IMR-90 (cell line): ENCODE data around the gene OR4B1.
"Not testable (repeated sequence)": the region's sequence is repeated elsewhere in the genome, so short reads cannot be mapped to it uniquely, and the experiment has no call there.

Experiments
- BHLHE40 ChIP-seq: fragments of 150-350 bp; IDR thresholded peaks from 2 replicates; pipeline ENCODE4 v1.6.1; 2016; ENCODE audit warnings: mild to moderate bottlenecking, low read depth, low read length
- CEBPB ChIP-seq: IDR thresholded peaks from 2 replicates; pipeline ENCODE4 v1.6.1; 2012; ENCODE audit warnings: low read depth, low read length, improper control_type of control experiment
- CHD1 ChIP-seq: IDR thresholded peaks from 2 replicates; pipeline ENCODE4 v1.6.1; 2012; ENCODE audit warnings: low read depth, low read length, improper control_type of control experiment
- CTCF ChIP-seq: conservative IDR thresholded peaks from 2 replicates; pipeline ENCODE4 v1.5.1; 2012; ENCODE audit warnings: mild to moderate bottlenecking, low read depth, low read length, improper control_type of control experiment
- ELK1 ChIP-seq: fragments of 150-350 bp; IDR thresholded peaks from 2 replicates; pipeline ENCODE4 v1.6.1; 2016; ENCODE audit warnings: low read depth, mild to moderate bottlenecking, low read length, moderate library complexity, borderline replicate concordance
- FOS ChIP-seq: fragments of 150-350 bp; IDR thresholded peaks from 2 replicates; pipeline ENCODE4 v1.6.1; 2016; ENCODE audit warnings: low read depth, low read length
- MAFK ChIP-seq: IDR thresholded peaks from 2 replicates; pipeline ENCODE4 v1.6.1; 2012; ENCODE audit warnings: low read depth, low read length, improper control_type of control experiment
- NFE2L2 ChIP-seq: fragments of 150-350 bp; IDR thresholded peaks from 2 replicates; pipeline ENCODE4 v1.6.1; 2016; ENCODE audit warnings: low read depth, mild to moderate bottlenecking, low read length
- POLR2A ChIP-seq: IDR thresholded peaks from 2 replicates; pipeline ENCODE4 v1.6.1; 2012; ENCODE audit warnings: mild to moderate bottlenecking, low read depth, low read length
- RAD21 ChIP-seq: IDR thresholded peaks from 2 replicates; pipeline ENCODE4 v1.6.1; 2012; ENCODE audit warnings: low read length, improper control_type of control experiment
- RFX5 ChIP-seq: IDR thresholded peaks from 2 replicates; pipeline ENCODE4 v1.8.0; 2012; ENCODE audit warnings: low read depth, mild to moderate bottlenecking, low read length, moderate library complexity
- USF2 ChIP-seq: fragments of 150-350 bp; IDR thresholded peaks from 2 replicates; pipeline ENCODE4 v1.6.1; 2017; ENCODE audit warnings: mild to moderate bottlenecking, antibody characterized with exemption, low read length, low read depth

GRCh38 chr11:48230057-48230456 lies 13.4 kb downstream of the OR4B1 start:
- not testable (repeated sequence) for TF ChIP-seq MAFK, USF2, NFE2L2, CTCF, POLR2A, RAD21, CEBPB, CHD1, RFX5, BHLHE40, ELK1, FOS
